Activated CD4-positive, alpha-beta T cell treated with anti-CD3 and anti-CD28 coated beads for 36 hours (primary cell): ENCODE data around the gene TMEM213. TPM values are rescaled to one million over a fixed set of nuclear protein-coding genes. Genes with fewer than 3 reads are reported as not detected.
A peak's percentile ranks its signal among the peaks of the same experiment; 100 is the strongest.
"Not testable (repeated sequence)": the region's sequence is repeated elsewhere in the genome, so short reads cannot be mapped to it uniquely, and the experiment has no call there.

Experiments used
- ATAC-seq: fragments of 200-7000 bp; cut with Tn5 transposase; one replicate; pipeline ENCODE4 v1.10.0; 2021; ENCODE audit warnings: mild to moderate bottlenecking, moderate library complexity
- CTCF ChIA-PET: fragments of 350-600 bp; sonication (Branson Sonifier 250); formaldehyde crosslinking; loops from one replicate; lab custom pipeline; 2021; ENCODE audit warnings: antibody characterized with exemption; lab: Charles Lee
- POLR2A ChIA-PET: fragments of 350-600 bp; sonication (Branson Sonifier 250); formaldehyde crosslinking; loops from one replicate; lab custom pipeline; 2021; ENCODE audit warnings: antibody characterized with exemption, inconsistent platforms; lab: Charles Lee
- DNase-seq: peaks from one replicate; pipeline ENCODE4 v3.0.0-alpha.2; 2020
- H3K27ac Mint-ChIP-seq: one replicate; pipeline ENCODE4 v1.8.0; 2021; ENCODE audit warnings: mixed read lengths
- H3K27me3 Mint-ChIP-seq: one replicate; pipeline ENCODE4 v1.8.0; 2021; ENCODE audit warnings: mixed read lengths
- H3K36me3 Mint-ChIP-seq: one replicate; pipeline ENCODE4 v1.8.0; 2021; ENCODE audit warnings: low read depth, mixed read lengths
- H3K4me1 Mint-ChIP-seq: one replicate; pipeline ENCODE4 v1.8.0; 2021; ENCODE audit warnings: mixed read lengths
- H3K4me3 Mint-ChIP-seq: one replicate; pipeline ENCODE4 v1.8.0; 2021; ENCODE audit warnings: mild to moderate bottlenecking, moderate library complexity, mixed read lengths
- H3K9me3 Mint-ChIP-seq: one replicate; pipeline ENCODE4 v1.8.0; 2021; ENCODE audit warnings: low read depth, mixed read lengths
- intact Hi-C, 2 experiments: fragments of 100-400 bp; cut with DNase I in 1 of 2; cut with micrococcal nuclease in 1 of 2; formaldehyde crosslinking; loops; one replicate each; pipeline versions ENCODE4 v1.14.2 to v1.15.1; 2022 to 2024; cut with DNase I, micrococcal nuclease
- total RNA-seq, 2 experiments: library from RNA; stranded (reverse); gene quantifications; one replicate each; pipeline ENCODE4 v1.2.3, GENCODE V29; 2021

Gene TMEM213
- total RNA-seq, 2 experiments from 2014 or later, result not detected

DNA sequence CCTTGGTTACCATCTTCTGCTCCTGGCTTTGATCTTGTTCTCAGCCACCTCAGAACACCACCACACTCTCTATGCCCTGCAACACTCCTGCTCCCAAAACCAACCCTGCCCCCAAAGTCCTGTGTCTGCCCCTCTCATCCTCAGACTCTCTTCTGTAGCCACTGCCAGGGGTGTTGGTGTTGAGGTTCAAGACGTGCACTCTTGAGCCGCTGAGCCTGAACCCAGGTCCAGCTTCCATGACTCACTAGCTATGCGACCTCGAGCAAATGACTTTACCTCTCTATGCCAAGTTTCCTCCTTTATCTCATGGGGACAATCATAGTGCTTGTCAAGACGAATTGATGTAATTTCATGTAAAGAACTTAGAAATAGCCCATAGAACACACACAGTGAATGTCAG, 1.0 kb downstream of the TMEM213 start:
- no peaks in the 10 kb centered on the region for H3K9me3 Mint-ChIP-seq
- no peak for DNase-seq
- H3K36me3 Mint-ChIP-seq, result no peaks in the 10 kb centered on the region
- H3K27me3 Mint-ChIP-seq, result peaks cover 2% of the 10 kb centered on the region
- peaks cover 2% of the 10 kb centered on the region for H3K4me1 Mint-ChIP-seq
- H3K27ac Mint-ChIP-seq, result no peak overlapping the region
- intact Hi-C loops, result no loop called here
- POLR2A ChIA-PET, result no interaction called here
- H3K4me3 Mint-ChIP-seq, result no peak overlapping the region
- no peak for ATAC-seq
- CTCF ChIA-PET, result no interaction called here

DNA sequence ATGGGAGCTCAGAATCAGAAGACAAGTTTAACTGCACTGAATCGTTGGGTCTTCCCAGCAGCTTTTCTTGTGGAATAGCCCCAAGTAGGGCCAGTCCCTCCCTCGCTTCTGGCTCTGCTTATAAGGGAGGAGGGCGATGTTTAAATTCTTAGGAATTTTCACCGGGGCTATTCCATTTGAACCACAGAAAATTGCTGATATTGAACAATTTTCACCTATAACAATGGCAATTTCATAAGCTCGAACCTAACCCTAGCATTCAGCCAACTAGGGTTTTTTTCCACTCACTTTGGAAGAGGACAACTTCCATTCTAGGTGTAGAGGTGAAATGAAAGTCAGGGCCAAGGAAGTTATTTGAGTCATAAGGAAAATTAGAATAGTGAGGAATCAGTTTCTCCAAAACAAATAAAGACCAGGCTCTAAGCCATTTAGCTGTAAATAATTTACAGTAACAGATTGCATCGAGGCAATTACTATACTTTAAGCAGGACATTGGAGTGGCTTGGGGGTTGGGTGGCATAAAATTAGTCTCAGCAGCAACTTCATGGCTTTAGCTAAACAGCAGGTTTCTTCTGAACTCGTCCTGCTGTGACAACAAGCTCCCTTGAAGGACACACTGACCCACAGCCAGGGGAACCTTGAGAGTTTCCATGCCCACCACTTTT, 1.7 kb downstream of the TMEM213 start:
- DNase-seq, result no peak
- intact Hi-C loops, result no loop called here
- no peak for ATAC-seq
- Mint-ChIP-seq H3K9me3 (no peaks in the 10 kb centered on the region), H3K4me3 (no peak overlapping the region), H3K4me1 (peaks cover 2% of the 10 kb centered on the region), H3K27ac (no peak overlapping the region), H3K36me3 (no peaks in the 10 kb centered on the region), H3K27me3 (peaks cover 2% of the 10 kb centered on the region)
- POLR2A ChIA-PET, result no interaction called here
- CTCF ChIA-PET, result interaction anchor here (0.7 kb wide), 1 partner anchor 412 kb away, joined by 3 read pairs; no protein-coding TSS in a partner anchor

DNA sequence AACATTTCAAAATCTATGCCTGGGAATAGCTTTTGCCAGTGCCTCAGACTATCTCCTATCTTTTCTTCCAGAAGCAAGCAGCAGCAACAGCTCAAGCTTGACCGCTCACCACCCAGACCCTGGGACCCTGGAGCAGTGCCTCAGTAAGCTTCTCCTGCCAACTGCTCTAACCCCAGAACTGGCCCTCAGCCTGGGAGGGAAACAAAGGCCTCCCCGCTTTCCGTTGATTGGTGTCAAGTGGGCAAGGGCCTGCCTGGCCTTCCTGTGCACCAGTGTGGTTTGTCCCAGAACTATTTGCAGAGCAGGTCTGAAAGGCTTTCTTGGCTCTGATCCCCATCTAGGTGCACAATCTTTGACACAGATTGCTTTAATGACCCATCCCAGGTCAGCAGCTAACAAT, 3.5 kb downstream of the TMEM213 start:
- no peaks in the 10 kb centered on the region for H3K9me3 Mint-ChIP-seq
- ChIA-PET CTCF (interaction anchor here (1.1 kb wide), 1 partner anchor 86 kb away, joined by 3 read pairs; no protein-coding TSS in a partner anchor), POLR2A (no interaction called here)
- DNase-seq (no peak), ATAC-seq (no peak)
- no peak overlapping the region for H3K4me3 Mint-ChIP-seq
- peaks cover 2% of the 10 kb centered on the region for H3K27me3 Mint-ChIP-seq
- intact Hi-C loops, result no loop called here
- H3K36me3 Mint-ChIP-seq, result no peaks in the 10 kb centered on the region
- H3K4me1 Mint-ChIP-seq, result peaks cover 6% of the 10 kb centered on the region
- H3K27ac Mint-ChIP-seq, result no peak overlapping the region

DNA sequence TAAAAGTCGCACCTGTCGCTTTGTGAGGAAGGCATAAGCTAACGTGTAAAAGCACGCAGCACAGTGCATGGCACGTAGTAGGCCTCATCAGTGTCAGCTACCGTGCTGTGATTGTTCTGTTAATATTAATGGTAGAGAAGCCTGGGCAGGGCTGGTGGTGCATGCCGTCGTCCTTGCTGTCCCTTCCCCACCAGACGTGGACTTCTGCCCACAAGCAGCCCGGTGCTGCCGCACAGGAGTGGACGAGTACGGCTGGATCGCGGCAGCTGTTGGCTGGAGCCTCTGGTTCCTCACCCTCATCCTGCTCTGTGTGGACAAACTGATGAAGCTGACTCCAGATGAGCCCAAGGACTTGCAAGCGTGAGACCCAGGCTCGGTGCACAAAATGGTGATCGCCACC, 4.9 kb downstream of the TMEM213 start:
- intact Hi-C loops, result no loop called here
- Mint-ChIP-seq H3K4me1 (peaks cover 4% of the 10 kb centered on the region), H3K9me3 (no peaks in the 10 kb centered on the region), H3K4me3 (no peak overlapping the region), H3K27ac (no peak overlapping the region), H3K27me3 (peaks cover 2% of the 10 kb centered on the region), H3K36me3 (no peaks in the 10 kb centered on the region)
- ChIA-PET POLR2A (no interaction called here), CTCF (interaction anchor here (0.6 kb wide), 1 partner anchor 165 kb away, joined by 3 read pairs; no protein-coding TSS in a partner anchor)
- DNase-seq, result no peak
- ATAC-seq, result no peak

DNA sequence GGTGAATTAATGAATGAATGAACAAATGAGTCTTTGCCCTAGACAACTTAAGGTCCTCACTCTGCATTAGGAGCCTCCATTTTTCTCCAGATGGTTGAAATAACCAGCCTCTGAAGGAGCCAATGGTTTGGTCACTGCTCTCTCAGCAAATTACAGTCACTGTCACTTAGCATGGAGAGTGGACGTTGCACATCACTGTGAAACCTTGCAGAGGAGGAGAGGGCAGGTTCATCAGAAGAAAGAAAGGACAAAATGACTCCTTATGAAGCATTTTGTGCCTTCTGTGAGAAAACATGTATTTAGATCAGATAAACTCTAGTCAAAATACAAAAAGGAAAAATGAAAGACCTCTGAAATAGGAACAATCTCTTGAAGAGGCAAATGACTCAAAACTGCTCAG, 6.8 kb downstream of the TMEM213 start:
- DNase-seq (no peak), ATAC-seq (peak; percentile 57)
- Mint-ChIP-seq H3K27me3 (no peaks in the 10 kb centered on the region), H3K27ac (no peak overlapping the region), H3K4me3 (no peak overlapping the region), H3K36me3 (no peaks in the 10 kb centered on the region), H3K9me3 (no peaks in the 10 kb centered on the region), H3K4me1 (peaks cover 4% of the 10 kb centered on the region)
- intact Hi-C loops, result no loop called here
- CTCF ChIA-PET, result no interaction called here
- POLR2A ChIA-PET, result no interaction called here

DNA sequence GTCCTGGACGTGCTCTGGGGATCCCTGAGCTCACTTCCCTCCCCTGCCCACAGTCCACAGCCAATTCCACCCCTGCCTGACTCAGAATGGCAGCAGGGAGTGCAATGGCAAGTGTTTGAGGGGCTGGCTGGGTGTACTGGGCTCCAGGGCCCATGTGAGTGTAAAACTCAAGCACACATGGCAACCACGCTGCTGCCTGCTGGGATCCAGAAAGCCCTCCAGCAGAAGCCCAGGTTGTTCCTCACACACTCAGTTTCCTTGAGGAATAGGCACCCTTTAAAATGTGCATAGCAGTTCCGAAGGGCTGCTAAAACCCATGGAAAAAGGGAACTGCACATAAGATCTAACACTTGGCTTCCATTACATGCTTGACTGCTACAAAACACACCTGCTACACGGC, 11.6 kb downstream of the TMEM213 start:
- no peaks in the 10 kb centered on the region for H3K36me3 Mint-ChIP-seq
- no peaks in the 10 kb centered on the region for H3K9me3 Mint-ChIP-seq
- no peak for DNase-seq
- ChIA-PET POLR2A (no interaction called here), CTCF (no interaction called here)
- ATAC-seq, result no peak
- H3K27me3 Mint-ChIP-seq, result no peaks in the 10 kb centered on the region
- H3K4me1 Mint-ChIP-seq, result peaks cover 7% of the 10 kb centered on the region
- intact Hi-C loops, result no loop called here
- H3K27ac Mint-ChIP-seq, result no peak overlapping the region
- H3K4me3 Mint-ChIP-seq, result no peak overlapping the region

DNA sequence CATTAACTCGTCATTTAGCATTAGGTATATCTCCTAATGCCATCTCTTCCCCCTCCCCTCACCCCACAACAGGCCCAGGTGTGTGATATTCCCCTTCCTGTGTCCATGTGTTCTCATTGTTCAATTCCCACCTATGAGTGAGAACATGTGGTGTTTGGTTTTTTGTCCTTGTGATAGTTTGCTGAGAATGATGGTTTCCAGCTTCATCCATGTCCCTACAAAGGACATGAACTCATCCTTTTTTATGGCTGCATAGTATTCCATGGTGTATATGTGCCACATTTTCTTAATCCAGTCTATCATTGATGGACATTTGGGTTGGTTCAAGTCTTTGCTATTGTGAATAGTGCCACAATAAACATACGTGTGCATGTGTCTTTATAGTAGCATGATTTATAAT, 13.5 kb downstream of the TMEM213 start:
- DNase-seq, H3K27ac Mint-ChIP-seq, H3K36me3 Mint-ChIP-seq, ATAC-seq, H3K27me3 Mint-ChIP-seq, H3K4me3 Mint-ChIP-seq, POLR2A ChIA-PET, intact Hi-C loops, H3K4me1 Mint-ChIP-seq, H3K9me3 Mint-ChIP-seq, CTCF ChIA-PET: not testable (repeated sequence)

DNA sequence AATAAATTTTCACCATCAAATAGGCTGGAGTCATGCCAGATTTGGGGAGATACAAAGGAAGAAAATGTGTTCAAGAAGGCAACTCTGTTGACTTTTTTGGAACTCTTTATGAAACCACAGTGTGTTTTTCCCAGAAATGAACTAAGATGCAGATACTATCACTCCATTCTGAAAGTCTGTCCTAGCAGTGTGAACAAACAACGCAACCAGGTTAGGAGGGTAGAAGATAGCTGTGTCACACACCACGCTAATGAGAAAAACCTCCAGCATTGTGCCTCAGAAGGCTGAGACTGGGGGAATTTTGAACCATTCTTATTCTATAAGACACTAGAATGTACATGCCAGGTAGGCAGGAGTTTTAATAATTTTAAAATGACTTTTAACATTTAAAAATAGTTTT, 16.2 kb downstream of the TMEM213 start:
- H3K27me3 Mint-ChIP-seq, result no peaks in the 10 kb centered on the region
- ChIA-PET CTCF (interaction anchor here (1.3 kb wide), 1 partner anchor 72 kb away, joined by 3 read pairs; no protein-coding TSS in a partner anchor), POLR2A (no interaction called here)
- H3K9me3 Mint-ChIP-seq, result no peaks in the 10 kb centered on the region
- intact Hi-C loops, result no loop called here
- no peak for DNase-seq
- no peak overlapping the region for H3K27ac Mint-ChIP-seq
- no peak overlapping the region for H3K4me3 Mint-ChIP-seq
- peaks cover 12% of the 10 kb centered on the region for H3K4me1 Mint-ChIP-seq
- peak; percentile 76 for ATAC-seq
- H3K36me3 Mint-ChIP-seq, result no peaks in the 10 kb centered on the region

DNA sequence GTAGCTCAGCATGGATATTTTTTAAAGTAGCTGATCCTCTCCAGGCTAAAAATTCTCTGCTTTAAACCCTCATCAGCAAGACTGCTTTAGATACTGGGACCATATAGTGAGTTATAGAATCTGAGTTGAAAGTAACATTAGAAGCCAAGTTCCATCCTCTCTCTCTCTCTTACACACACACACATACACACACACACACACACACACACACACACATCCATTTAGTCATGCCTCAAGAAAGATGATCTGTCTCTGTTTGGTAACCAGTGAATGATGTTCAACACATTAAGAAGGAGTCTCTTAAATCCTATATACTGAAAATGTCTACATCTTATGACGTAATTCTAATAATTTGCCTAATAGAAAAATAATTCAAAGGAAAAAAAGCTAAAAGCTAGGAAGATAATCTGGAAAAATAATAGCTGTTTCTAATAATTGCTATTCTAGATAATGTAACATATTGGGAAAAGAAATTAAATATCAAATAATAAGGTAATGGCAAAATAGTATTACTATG, 17.1 kb downstream of the TMEM213 start:
- ChIA-PET POLR2A (no interaction called here), CTCF (interaction anchor here (0.6 kb wide), 1 partner anchor 45 kb away, joined by 3 read pairs; no protein-coding TSS in a partner anchor)
- no peaks in the 10 kb centered on the region for H3K36me3 Mint-ChIP-seq
- H3K27ac Mint-ChIP-seq, result no peak overlapping the region
- H3K4me1 Mint-ChIP-seq, result peaks cover 12% of the 10 kb centered on the region
- H3K4me3 Mint-ChIP-seq, result no peak overlapping the region
- no peaks in the 10 kb centered on the region for H3K9me3 Mint-ChIP-seq
- DNase-seq (no peak), ATAC-seq (no peak)
- no peaks in the 10 kb centered on the region for H3K27me3 Mint-ChIP-seq
- intact Hi-C loops, result no loop called here

DNA sequence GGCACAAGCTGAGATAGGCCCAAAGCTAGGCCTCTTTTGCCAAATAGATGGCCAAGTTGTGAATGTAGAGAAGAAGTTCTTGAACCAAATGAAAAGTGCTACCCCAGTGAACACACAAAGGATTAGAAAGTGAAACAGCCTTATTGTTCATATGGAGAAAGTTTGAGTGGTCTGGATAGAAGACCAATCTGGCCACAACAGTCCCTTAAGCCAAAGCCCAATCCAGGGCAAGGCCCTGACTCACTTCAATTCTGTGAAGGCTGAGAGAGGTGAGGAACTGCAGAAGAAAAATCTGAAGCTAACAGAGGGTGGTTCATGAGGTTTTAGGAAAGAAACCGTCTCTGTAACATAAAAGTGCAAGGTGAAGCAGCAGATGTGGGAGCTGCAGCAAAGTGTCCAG, 18.9 kb downstream of the TMEM213 start:
- DNase-seq (no peak), ATAC-seq (no peak)
- Mint-ChIP-seq H3K27me3 (no peaks in the 10 kb centered on the region), H3K4me1 (peaks cover 12% of the 10 kb centered on the region), H3K4me3 (no peak overlapping the region), H3K36me3 (no peaks in the 10 kb centered on the region), H3K27ac (no peak overlapping the region), H3K9me3 (no peaks in the 10 kb centered on the region)
- intact Hi-C loops, result no loop called here
- POLR2A ChIA-PET, result no interaction called here
- CTCF ChIA-PET, result interaction anchor here (0.6 kb wide), 1 partner anchor 62 kb away, joined by 4 read pairs; no protein-coding TSS in a partner anchor

DNA sequence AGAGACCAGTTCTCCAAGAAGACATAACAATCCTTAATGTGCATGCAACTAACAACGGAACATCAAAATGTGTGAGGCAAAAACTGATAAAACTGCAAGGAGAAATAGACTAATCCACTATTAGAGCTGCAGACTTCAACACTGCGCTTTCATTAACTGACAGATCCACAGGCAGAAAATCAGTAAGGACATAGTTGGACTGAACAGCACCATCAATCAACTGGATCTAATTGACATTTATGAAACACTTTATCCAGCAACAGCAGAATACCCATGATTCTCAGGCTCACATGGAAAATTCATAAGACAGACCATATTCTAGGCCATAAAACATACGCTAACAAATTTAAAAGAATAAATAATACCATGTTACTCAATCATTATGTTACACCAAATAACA, 21.8 kb downstream of the TMEM213 start:
- DNase-seq (no peak), ATAC-seq (no peak)
- no peaks in the 10 kb centered on the region for H3K27me3 Mint-ChIP-seq
- no peaks in the 10 kb centered on the region for H3K9me3 Mint-ChIP-seq
- no peaks in the 10 kb centered on the region for H3K36me3 Mint-ChIP-seq
- H3K4me3 Mint-ChIP-seq, result no peak overlapping the region
- H3K27ac Mint-ChIP-seq, result no peak overlapping the region
- CTCF ChIA-PET, result no interaction called here
- H3K4me1 Mint-ChIP-seq, result peaks cover 7% of the 10 kb centered on the region
- POLR2A ChIA-PET, result no interaction called here
- intact Hi-C loops, result no loop called here

DNA sequence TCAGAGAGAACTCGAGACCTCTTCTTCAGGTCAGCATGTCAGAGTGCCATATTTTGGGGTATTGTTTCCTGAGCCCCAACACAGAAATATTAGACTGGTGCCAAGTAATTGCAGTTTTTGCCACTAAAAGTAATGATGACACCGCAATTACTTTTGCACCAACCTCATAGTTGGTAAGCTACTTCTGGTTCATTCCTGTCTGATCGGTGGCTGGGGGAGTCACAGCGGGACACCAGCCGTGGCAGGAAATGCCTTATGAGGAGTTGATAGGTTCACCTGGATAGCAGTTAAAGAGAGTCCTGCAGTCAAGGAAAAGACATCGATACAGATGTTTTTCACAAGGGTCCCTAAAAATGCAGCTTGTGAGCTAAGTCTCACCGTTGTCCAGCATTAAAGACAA, 24.1 kb downstream of the TMEM213 start:
- Mint-ChIP-seq H3K4me1 (peaks cover 7% of the 10 kb centered on the region), H3K36me3 (no peaks in the 10 kb centered on the region), H3K4me3 (no peak overlapping the region), H3K27me3 (peaks cover 2% of the 10 kb centered on the region), H3K9me3 (no peaks in the 10 kb centered on the region), H3K27ac (no peak overlapping the region)
- POLR2A ChIA-PET, result no interaction called here
- CTCF ChIA-PET, result interaction anchor here (0.6 kb wide), 1 partner anchor 624 kb away, joined by 3 read pairs; no protein-coding TSS in a partner anchor
- ATAC-seq (no peak), DNase-seq (no peak)
- intact Hi-C loops, result no loop called here
